HepG2 (cell line): Measurements from ENCODE around the gene HSP90AB1. TPM values are rescaled to one million over a fixed set of nuclear protein-coding genes. Genes with fewer than 3 reads are reported as not detected.

Source experiments
- ATAC-seq: fragments of 200-7000 bp; cut with Tn5 transposase; 3 replicates; pipeline ENCODE4 v1.9.1; 2020; ENCODE audit warnings: mild to moderate bottlenecking, moderate library complexity
- BruUV-seq: library from RNA; stranded (reverse); fragments of 400-500 nt; replicated peaks from 2 replicates; lab custom pipeline; 2021; lab: Mats Ljungman, UMichigan
- CTCF ChIA-PET: fragments of 300-600 bp; formaldehyde crosslinking; extraction: SDS; loops from one replicate; lab custom pipeline; 2021; ENCODE audit warnings: low total read pairs, inconsistent platforms, low intra/inter-chr PET ratio; lab: Yijun Ruan, JAX
- POLR2A ChIA-PET: fragments of 350-600 bp; sonication (Branson Sonifier 250); formaldehyde crosslinking; loops from one replicate; lab custom pipeline; 2020; ENCODE audit warnings: antibody characterized with exemption, inconsistent platforms; lab: Yijun Ruan, JAX
- DNase-seq: peaks from one replicate; pipeline ENCODE4 v3.0.0-alpha.2; 2015; ENCODE audit warnings: low spot score
- FAIRE-seq: peaks from 3 replicates; lab custom pipeline; 2011; peaks lifted over from hg19 to GRCh38; lab: Jason Lieb, UNC
- H2AFZ ChIP-seq: one replicate; pipeline ENCODE4 v1.6.1; 2011; ENCODE audit warnings: low read length, inconsistent platforms
- H3K27ac ChIP-seq: fragments of 300-600 bp; 3 replicates; pipeline ENCODE4 v1.8.0; 2011; ENCODE audit warnings: mixed run types, mild to moderate bottlenecking, mixed read lengths, low read length, inconsistent platforms; ENCODE audit not compliant: insufficient read depth; ENCODE audit errors: extremely low read length
- H3K27me3 ChIP-seq, 2 experiments: fragments of 200-600 bp in 1 of 2; 2 replicates in 1 of 2; 3 replicates in 1 of 2; pipeline versions ENCODE4 v1.6.0 to v1.8.0; 2011; ENCODE audit warnings: low read length in 2 of 2, mild to moderate bottlenecking in 2 of 2, moderate library complexity in 2 of 2, inconsistent platforms in 1 of 2; ENCODE audit not compliant: insufficient read depth in 2 of 2, control insufficient read depth in 1 of 2
- H3K36me3 ChIP-seq, 2 experiments: fragments of 200-600 bp in 1 of 2; replicated peaks in 1 of 2; 2 replicates in 1 of 2; 3 replicates in 1 of 2; pipeline versions ENCODE4 v1.5.1 to v1.8.0; 2011; ENCODE audit warnings: low read length in 2 of 2, inconsistent platforms in 1 of 2; ENCODE audit not compliant: insufficient read depth in 2 of 2, control insufficient read depth in 1 of 2
- H3K4me1 ChIP-seq: 2 replicates; pipeline ENCODE4 v1.5.1; 2012; ENCODE audit warnings: low read length, inconsistent platforms; ENCODE audit not compliant: insufficient read depth
- H3K4me2 ChIP-seq: 2 replicates; pipeline ENCODE4 v1.6.0; 2011; ENCODE audit warnings: low read depth, low read length, inconsistent platforms
- H3K4me3 ChIP-seq, 3 experiments: fragments of 200-600 bp in 1 of 3; sonication (generic), shearing (Covaris generic) in 1 of 3; replicated peaks in 1 of 3; 2 replicates each; pipeline ENCODE4 v1.5.1; 2011 to 2016; ENCODE audit warnings: low read length in 3 of 3, inconsistent platforms in 2 of 3, low read depth in 2 of 3, mild to moderate bottlenecking in 2 of 3, control low read depth in 1 of 3, mixed read lengths in 1 of 3; ENCODE audit not compliant: insufficient read depth in 1 of 3
- H3K79me2 ChIP-seq: one replicate; pipeline ENCODE4 v1.6.1; 2011; ENCODE audit warnings: low read length, inconsistent platforms; ENCODE audit not compliant: insufficient read depth
- H3K9ac ChIP-seq: 2 replicates; pipeline ENCODE4 v1.6.0; 2011; ENCODE audit warnings: mild to moderate bottlenecking, low read depth, low read length, inconsistent platforms; ENCODE audit not compliant: insufficient read depth
- H3K9me3 ChIP-seq: 2 replicates; pipeline ENCODE4 v1.5.1; 2012; ENCODE audit warnings: mild to moderate bottlenecking, low read length
- H4K20me1 ChIP-seq: 2 replicates; pipeline ENCODE4 v1.6.0; 2011; ENCODE audit warnings: inconsistent platforms, mild to moderate bottlenecking, low read length, moderate library complexity; ENCODE audit not compliant: insufficient read depth
- NFIB ChIP-seq: sonication (generic); formaldehyde crosslinking; IDR thresholded peaks from 2 replicates; pipeline ENCODE4 v1.9.0; 2021; ENCODE audit warnings: missing genetic modification reagents, mild to moderate bottlenecking, borderline replicate concordance
- ZNF652 ChIP-seq: IDR thresholded peaks from 2 replicates; pipeline ENCODE4 v1.6.1; 2016; ENCODE audit warnings: low read depth, borderline replicate concordance
- WGBS: methylation state at CpG from one replicate; pipeline ENCODE4 v1.1.6; 2017; ENCODE audit warnings: low lambda C conversion rate; 5-methylcytosine and 5-hydroxymethylcytosine counted together
- in situ Hi-C: cut with HindIII; loops from 2 replicates; pipeline ENCODE4 v1.10.0; 2017; ENCODE audit warnings: low pct_unique_long_range_greater_than_20kb; ENCODE audit not compliant: extremely low pct_ligation_motif_present
- intact Hi-C: fragments of 100-400 bp; cut with micrococcal nuclease; formaldehyde crosslinking; loops from one replicate; pipeline ENCODE4 v1.10.0; 2022; ENCODE audit not compliant: unreplicated experiment
- polyA plus RNA-seq, 8 experiments: library from polyadenylated mRNA; depleted of rRNA in 3 of 8; stranded (reverse) in 7 of 8; unstranded in 1 of 8; fragments of >200 nt; fragmentation: Illumina TruSeq in 4 of 8; extraction: Trizol in 4 of 8; gene quantifications; 2 replicates each; pipeline versions ENCODE4 v1.2.1 to v1.2.3, GENCODE V29; 2011 to 2016; ENCODE audit warnings: low read depth in 4 of 8, missing spikeins in 1 of 8, mixed read lengths in 1 of 8; ENCODE audit not compliant: insufficient read depth in 1 of 8
- total RNA-seq, 5 experiments: library from RNA; depleted of rRNA; stranded (reverse); fragments of >200 nt; fragmentation: Illumina TruSeq; extraction: Trizol; gene quantifications; 2 replicates each; pipeline ENCODE4 v1.2.3, GENCODE V29; 2016; ENCODE audit warnings: low read depth in 1 of 5
- TF ChIP-seq, protein P1 (sequence below): sonication (generic); formaldehyde crosslinking; IDR thresholded peaks from 2 replicates; pipeline ENCODE4 v1.4.0; 2020; ENCODE audit warnings: missing genetic modification reagents
- TF ChIP-seq, protein P2 (sequence below), 2 experiments: sonication (generic) in 1 of 2; formaldehyde crosslinking in 1 of 2; IDR thresholded peaks; 2 replicates each; pipeline versions ENCODE4 v1.6.1 to v1.9.0; 2014 to 2022; ENCODE audit warnings: antibody characterized with exemption in 1 of 2, borderline replicate concordance in 1 of 2, inconsistent platforms in 1 of 2, low read depth in 1 of 2, missing genetic modification reagents in 1 of 2

HSP90AB1 gene
- total and polyA plus RNA-seq, 2 of the 13 experiments (the other 11 are each of a cell fraction or from before 2014, with no cell fraction given), result 1,325 to 1,472 TPM

DNA sequence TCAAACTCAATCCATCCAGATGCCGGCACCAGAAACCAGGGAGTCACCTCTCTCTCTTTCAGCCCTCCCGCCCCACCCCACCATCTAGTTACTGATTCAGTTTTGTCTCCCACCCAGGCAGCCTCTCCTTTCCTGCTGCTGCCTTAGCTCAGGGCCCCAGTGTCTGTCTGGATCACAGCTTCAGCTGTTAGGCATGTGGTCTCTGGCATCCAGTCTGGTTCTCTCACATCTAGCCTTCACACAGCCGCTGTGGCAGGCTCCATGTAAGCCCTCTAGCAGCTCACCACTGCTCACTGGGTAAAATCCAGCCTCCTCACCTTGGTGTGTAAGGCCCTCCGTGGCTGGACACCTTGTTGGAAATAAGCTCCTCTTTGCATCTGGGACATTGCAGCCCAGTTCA lies 44.9 kb downstream of the HSP90AB1 start:
- Histone ChIP-seq H3K9me3 (no peaks in the 10 kb centered on the region), H3K9ac (no peak overlapping the region), H2AFZ (no peak overlapping the region), H3K4me1 (no peaks in the 10 kb centered on the region), H3K27me3 (peaks cover 6 to 63% of the 10 kb centered on the region in 2 experiments), H3K4me2 (no peak overlapping the region), H3K27ac (no peak overlapping the region), H4K20me1 (no peaks in the 10 kb centered on the region; the same call in 1 of the 2 replicates), H3K36me3 (no peaks in the 10 kb centered on the region), H3K4me3 (no peak overlapping the region), H3K79me2 (no peaks in the 10 kb centered on the region)
- WGBS, result 6% methylated on average over 4 of the region's 4 CpGs
- BruUV-seq, result no TSS peak
- intact Hi-C loops (no loop called here), in situ Hi-C loops (no loop called here)
- TF ChIP-seq, protein P1, sequence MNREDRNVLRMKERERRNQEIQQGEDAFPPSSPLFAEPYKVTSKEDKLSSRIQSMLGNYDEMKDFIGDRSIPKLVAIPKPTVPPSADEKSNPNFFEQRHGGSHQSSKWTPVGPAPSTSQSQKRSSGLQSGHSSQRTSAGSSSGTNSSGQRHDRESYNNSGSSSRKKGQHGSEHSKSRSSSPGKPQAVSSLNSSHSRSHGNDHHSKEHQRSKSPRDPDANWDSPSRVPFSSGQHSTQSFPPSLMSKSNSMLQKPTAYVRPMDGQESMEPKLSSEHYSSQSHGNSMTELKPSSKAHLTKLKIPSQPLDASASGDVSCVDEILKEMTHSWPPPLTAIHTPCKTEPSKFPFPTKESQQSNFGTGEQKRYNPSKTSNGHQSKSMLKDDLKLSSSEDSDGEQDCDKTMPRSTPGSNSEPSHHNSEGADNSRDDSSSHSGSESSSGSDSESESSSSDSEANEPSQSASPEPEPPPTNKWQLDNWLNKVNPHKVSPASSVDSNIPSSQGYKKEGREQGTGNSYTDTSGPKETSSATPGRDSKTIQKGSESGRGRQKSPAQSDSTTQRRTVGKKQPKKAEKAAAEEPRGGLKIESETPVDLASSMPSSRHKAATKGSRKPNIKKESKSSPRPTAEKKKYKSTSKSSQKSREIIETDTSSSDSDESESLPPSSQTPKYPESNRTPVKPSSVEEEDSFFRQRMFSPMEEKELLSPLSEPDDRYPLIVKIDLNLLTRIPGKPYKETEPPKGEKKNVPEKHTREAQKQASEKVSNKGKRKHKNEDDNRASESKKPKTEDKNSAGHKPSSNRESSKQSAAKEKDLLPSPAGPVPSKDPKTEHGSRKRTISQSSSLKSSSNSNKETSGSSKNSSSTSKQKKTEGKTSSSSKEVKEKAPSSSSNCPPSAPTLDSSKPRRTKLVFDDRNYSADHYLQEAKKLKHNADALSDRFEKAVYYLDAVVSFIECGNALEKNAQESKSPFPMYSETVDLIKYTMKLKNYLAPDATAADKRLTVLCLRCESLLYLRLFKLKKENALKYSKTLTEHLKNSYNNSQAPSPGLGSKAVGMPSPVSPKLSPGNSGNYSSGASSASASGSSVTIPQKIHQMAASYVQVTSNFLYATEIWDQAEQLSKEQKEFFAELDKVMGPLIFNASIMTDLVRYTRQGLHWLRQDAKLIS, result no peak
- TF ChIP-seq NFIB (CRISPR knock-in tag), result no peak
- TF ChIP-seq ZNF652 (CRISPR knock-in tag), result no peak
- TF ChIP-seq, protein P2, sequence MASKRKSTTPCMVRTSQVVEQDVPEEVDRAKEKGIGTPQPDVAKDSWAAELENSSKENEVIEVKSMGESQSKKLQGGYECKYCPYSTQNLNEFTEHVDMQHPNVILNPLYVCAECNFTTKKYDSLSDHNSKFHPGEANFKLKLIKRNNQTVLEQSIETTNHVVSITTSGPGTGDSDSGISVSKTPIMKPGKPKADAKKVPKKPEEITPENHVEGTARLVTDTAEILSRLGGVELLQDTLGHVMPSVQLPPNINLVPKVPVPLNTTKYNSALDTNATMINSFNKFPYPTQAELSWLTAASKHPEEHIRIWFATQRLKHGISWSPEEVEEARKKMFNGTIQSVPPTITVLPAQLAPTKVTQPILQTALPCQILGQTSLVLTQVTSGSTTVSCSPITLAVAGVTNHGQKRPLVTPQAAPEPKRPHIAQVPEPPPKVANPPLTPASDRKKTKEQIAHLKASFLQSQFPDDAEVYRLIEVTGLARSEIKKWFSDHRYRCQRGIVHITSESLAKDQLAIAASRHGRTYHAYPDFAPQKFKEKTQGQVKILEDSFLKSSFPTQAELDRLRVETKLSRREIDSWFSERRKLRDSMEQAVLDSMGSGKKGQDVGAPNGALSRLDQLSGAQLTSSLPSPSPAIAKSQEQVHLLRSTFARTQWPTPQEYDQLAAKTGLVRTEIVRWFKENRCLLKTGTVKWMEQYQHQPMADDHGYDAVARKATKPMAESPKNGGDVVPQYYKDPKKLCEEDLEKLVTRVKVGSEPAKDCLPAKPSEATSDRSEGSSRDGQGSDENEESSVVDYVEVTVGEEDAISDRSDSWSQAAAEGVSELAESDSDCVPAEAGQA (IDR thresholded peaks at IDR 0.05; ENCODE audit: low read depth), result no peak
- TF ChIP-seq, protein P2 (CRISPR knock-in tag; IDR thresholded peaks at IDR 0.05; ENCODE audit: borderline replicate concordance), result no peak
- POLR2A ChIA-PET, result no interaction called here
- FAIRE-seq (no peak), ATAC-seq (peak; percentile 27), DNase-seq (no peak)
- CTCF ChIA-PET, result no interaction called here
